NB4 (cell line): ENCODE data around the gene PPFIA4.

ENCODE experiments used
- DNase-seq: peaks from one replicate; pipeline ENCODE4 v3.0.0; 2010; ENCODE audit warnings: low read depth
- H3K4me3 ChIP-seq: one replicate; pipeline ENCODE4 v1.5.1; 2011; ENCODE audit warnings: mild to moderate bottlenecking, low read depth, low read length, moderate library complexity
- CTCF ChIP-seq: IDR thresholded peaks from one replicate; pipeline ENCODE4 v1.5.1; 2012; ENCODE audit warnings: low read depth, low read length
- MAX ChIP-seq: IDR thresholded peaks from 2 replicates; pipeline ENCODE4 v1.6.1; 2011; ENCODE audit warnings: low read depth, low read length
- MYC ChIP-seq: IDR thresholded peaks from 2 replicates; pipeline ENCODE4 v1.6.1; 2011; ENCODE audit warnings: low read depth, low read length
- POLR2A ChIP-seq: IDR thresholded peaks from 2 replicates; pipeline ENCODE4 v1.6.1; 2011; ENCODE audit warnings: mild to moderate bottlenecking; ENCODE audit not compliant: insufficient read length; ENCODE audit errors: extremely low read depth

Gene PPFIA4

GRCh38 chr1:203037509-203038190 lies 11.4 kb downstream of the PPFIA4 start:
- H3K4me3 ChIP-seq, result no peak overlapping the region
- no peak for DNase-seq

DNA sequence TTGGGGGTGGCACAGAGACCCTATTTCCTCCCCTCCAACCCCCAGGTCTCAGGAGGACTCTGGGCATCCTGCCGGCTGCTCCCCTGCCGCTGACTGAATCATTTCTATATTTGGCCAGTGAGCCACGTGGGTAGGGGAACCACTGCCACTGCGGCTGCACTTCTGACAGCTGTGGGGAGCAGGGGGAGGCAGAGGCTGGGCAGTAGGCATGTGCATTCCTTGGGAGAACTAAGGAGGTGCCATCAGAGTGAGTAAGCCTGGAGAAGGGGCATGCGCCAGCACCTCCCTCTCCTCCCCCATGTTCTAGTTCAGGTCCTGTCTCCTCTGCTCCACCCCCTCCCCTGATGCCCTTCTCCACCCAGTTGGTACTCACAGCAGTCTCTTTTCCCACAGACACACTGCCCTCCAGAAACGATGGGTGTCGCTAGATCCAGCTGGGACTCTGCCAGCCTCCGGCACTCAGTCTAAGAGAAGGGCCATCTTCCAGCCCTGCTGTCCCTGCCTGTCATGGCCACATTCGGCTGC lies 12.0 kb downstream of the PPFIA4 start:
- no peak for TF ChIP-seq POLR2A
- no peak for TF ChIP-seq CTCF
- peak; percentile 77 for TF ChIP-seq MAX
- TF ChIP-seq MYC, result no peak
- H3K4me3 ChIP-seq, result no peak overlapping the region
- peak; percentile 38 for DNase-seq

More at GRCh38 chr1:203037509-203038190, 11.4 kb downstream of the PPFIA4 start:
- TF ChIP-seq CTCF (no peak), MYC (no peak), MAX (no peak), POLR2A (no peak)

- TF ChIP-seq MYC (no peak), MAX (peak; percentile 42; the same call in 1 of the 2 replicates), POLR2A (no peak), CTCF (peak; percentile 94)
- H3K4me3 ChIP-seq, result no peak overlapping the region
- peak; percentile 78 for DNase-seq
Observed at GRCh38 chr1:203038891-203039608, 12.8 kb downstream of the PPFIA4 start.

GRCh38 chr1:203039609-203040512 lies 13.6 kb downstream of the PPFIA4 start:
- peak; percentile 56 for DNase-seq
- TF ChIP-seq CTCF, result peak; percentile 69
- no peak for TF ChIP-seq MYC
- TF ChIP-seq POLR2A, result no peak
- TF ChIP-seq MAX, result peak; percentile 64
- no peak overlapping the region for H3K4me3 ChIP-seq

DNA sequence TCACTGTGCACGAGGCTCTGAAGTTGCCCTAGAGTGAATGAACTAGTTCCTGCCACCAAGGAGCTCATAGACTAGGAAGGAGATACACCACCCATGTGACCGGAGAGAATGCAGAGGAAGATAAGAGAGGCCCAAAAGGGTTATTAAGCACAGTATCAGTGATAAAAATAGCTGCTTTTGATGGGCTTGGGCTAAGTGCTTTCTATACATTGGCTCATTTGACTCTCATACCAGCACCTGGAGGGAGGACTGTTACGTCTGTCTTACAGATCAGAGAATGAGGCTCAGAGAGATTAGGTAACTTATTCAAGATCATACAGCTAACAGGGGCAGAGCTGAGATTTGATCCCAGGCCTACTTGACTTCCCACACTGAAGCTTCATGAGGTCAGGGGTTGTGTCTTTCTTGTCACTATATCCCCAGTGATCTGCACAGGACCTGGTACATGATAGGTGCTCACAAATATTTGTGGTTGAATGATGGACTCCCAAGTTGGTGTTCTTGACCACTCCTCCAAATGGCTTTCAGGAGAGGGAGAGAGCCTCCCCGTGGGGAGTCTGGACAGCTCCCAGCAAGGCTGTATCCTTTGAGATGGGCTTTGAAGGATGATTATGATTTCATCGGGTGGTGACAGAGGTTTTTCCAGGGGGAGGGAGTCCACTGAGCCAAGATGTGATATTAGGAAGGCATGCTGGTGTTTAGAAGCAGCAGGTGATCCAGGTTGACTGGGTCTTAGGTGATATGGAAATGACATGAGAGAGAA lies 14.4 kb downstream of the PPFIA4 start:
- no peak for TF ChIP-seq MAX
- TF ChIP-seq CTCF, result no peak
- no peak for TF ChIP-seq POLR2A
- no peak for TF ChIP-seq MYC
- no peak overlapping the region for H3K4me3 ChIP-seq
- DNase-seq, result no peak
